Eye (tissue), 1 donor: ENCODE data around the gene CCDC198.

Experiments
- DNase-seq: peaks from one replicate; pipeline ENCODE4 v3.0.0-alpha.2; 2015

Gene CCDC198

GRCh38 chr14:57462551-57462950 is 31.1 kb downstream of the CCDC198 start:
- DNase-seq = no peak

GRCh38 chr14:57461777-57462320 is 31.8 kb downstream of the CCDC198 start:
- no peak for DNase-seq

GRCh38 chr14:57435923-57436322 is 57.7 kb downstream of the CCDC198 start:
- DNase-seq = no peak

GRCh38 chr14:57420986-57421385 is 72.7 kb downstream of the CCDC198 start:
- DNase-seq = no peak

GRCh38 chr14:57420033-57420432 is 73.6 kb downstream of the CCDC198 start:
- no peak for DNase-seq
